Endodermal cell (in vitro differentiated cells): ENCODE measurements around the gene ARHGDIA. TPM values are rescaled to one million over a fixed set of nuclear protein-coding genes. Genes with fewer than 3 reads are reported as not detected.

ENCODE experiments used
- DNase-seq: peaks from one replicate; pipeline ENCODE4 v3.0.0-alpha.2; 2017
- H3K27ac ChIP-seq: 2 replicates; pipeline ENCODE4 v1.5.1; 2013; ENCODE audit warnings: mild to moderate bottlenecking, low read depth, low read length, moderate library complexity
- H3K27me3 ChIP-seq: 2 replicates; pipeline ENCODE4 v1.6.1; 2013; ENCODE audit warnings: mild to moderate bottlenecking, low read length, moderate library complexity; ENCODE audit not compliant: insufficient read depth, control insufficient read depth, poor library complexity, severe bottlenecking
- H3K36me3 ChIP-seq: 2 replicates; pipeline ENCODE4 v1.7.0; 2013; ENCODE audit warnings: mild to moderate bottlenecking, low read length, moderate library complexity; ENCODE audit not compliant: control insufficient read depth, insufficient read depth
- H3K4me1 ChIP-seq: one replicate; pipeline ENCODE4 v1.7.0; 2013; ENCODE audit warnings: low read length; ENCODE audit not compliant: control insufficient read depth, insufficient read depth
- H3K4me3 ChIP-seq: 2 replicates; pipeline ENCODE4 v1.5.1; 2013; ENCODE audit warnings: mild to moderate bottlenecking, low read length, moderate library complexity
- H3K9ac ChIP-seq: 2 replicates; pipeline ENCODE4 v1.6.1; 2013; ENCODE audit warnings: mild to moderate bottlenecking, low read length, moderate library complexity; ENCODE audit not compliant: poor library complexity, severe bottlenecking; ENCODE audit errors: extremely low read depth
- H3K9me3 ChIP-seq: 2 replicates; pipeline ENCODE4 v1.6.1; 2013; ENCODE audit warnings: mild to moderate bottlenecking, low read length, moderate library complexity; ENCODE audit not compliant: control insufficient read depth
- H3K27ac Mint-ChIP-seq: 2 replicates; pipeline ENCODE4 v1.8.0; 2020; ENCODE audit warnings: mixed read lengths
- H3K27me3 Mint-ChIP-seq: 2 replicates; pipeline ENCODE4 v1.8.0; 2021; ENCODE audit warnings: mild to moderate bottlenecking, mixed read lengths; ENCODE audit not compliant: insufficient read depth
- H3K36me3 Mint-ChIP-seq: 2 replicates; pipeline ENCODE4 v1.8.0; 2020; ENCODE audit warnings: low read depth, mixed read lengths
- H3K4me1 Mint-ChIP-seq: 2 replicates; pipeline ENCODE4 v1.8.0; 2020; ENCODE audit warnings: mixed read lengths
- H3K4me3 Mint-ChIP-seq: 2 replicates; pipeline ENCODE4 v1.8.0; 2020; ENCODE audit warnings: mild to moderate bottlenecking, moderate library complexity, mixed read lengths
- H3K9me3 Mint-ChIP-seq: 2 replicates; pipeline ENCODE4 v1.8.0; 2020; ENCODE audit warnings: mild to moderate bottlenecking, mixed read lengths
- WGBS, 2 experiments: methylation state at CpG; one replicate each; pipeline versions ENCODE4 v1.1.5 to v1.1.7; 2013; ENCODE audit warnings: missing lambda C conversion rate in 2 of 2, mixed read lengths in 1 of 2; ENCODE audit not compliant: insufficient coverage in 1 of 2, insufficient read length in 1 of 2; 5-methylcytosine and 5-hydroxymethylcytosine counted together
- total RNA-seq, 2 donors: library from RNA; stranded (reverse); fragmentation: NEBNext Ultra II Directional in 1 of 2; extraction: Animal tissue kit (Norgen Biotek cat#: 25700) in 1 of 2; gene quantifications; 2 replicates in 1 of 2; 3 replicates in 1 of 2; pipeline ENCODE4 v1.2.1, GENCODE V29; 2021
- TF ChIP-seq, protein P1 (sequence below): fragments of 200-600 bp; sonication (generic); conservative IDR thresholded peaks from 2 replicates; pipeline ENCODE4 v1.5.0; 2021; ENCODE audit warnings: antibody characterized with exemption, mild to moderate bottlenecking

ARHGDIA gene
- total RNA-seq, 2 donors from 2014 or later = 240 to 254 TPM

DNA sequence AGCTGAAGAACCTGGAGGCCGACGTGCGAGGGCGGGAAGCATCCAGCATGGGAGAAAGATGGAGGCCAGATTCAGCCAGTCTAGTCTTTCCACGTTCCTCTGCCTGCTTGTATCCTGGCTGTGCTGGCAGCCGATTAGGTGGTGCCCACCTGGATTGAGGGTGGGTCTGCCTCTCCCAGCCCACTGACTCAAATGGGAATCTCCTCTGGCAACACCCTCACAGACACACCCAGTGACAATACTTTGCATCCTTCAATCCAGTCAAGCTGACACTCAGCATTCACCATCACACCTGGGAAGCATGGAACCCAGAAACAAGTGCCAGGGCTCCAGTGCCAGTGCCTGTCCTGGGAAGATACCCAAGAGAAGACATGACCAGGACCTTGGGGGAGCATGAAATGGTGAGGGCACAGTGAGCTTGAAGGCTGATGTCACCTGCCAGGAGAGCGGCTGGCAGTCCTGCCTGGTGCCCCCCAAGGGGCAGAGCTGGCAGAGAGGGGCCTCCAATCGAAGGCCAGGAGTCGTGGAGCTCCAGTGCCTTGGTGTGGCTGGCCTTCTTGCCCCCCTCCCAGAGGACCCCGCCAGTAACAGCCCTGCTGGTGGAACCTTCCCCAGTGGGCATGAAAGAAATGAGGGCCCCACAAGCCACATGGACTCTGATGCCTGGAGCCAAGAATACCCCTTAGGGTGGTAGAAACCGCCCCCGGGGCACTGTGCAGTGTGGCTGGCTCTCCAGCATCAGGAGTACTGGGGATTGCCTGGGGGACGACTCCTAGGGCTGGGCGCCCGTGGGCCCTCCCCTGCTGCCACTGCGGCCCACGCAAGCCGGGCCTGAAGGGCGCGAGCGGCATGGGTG is 30.3 kb upstream of the ARHGDIA start:
- H3K9me3 ChIP-seq = no peaks in the 10 kb centered on the region
- H3K36me3 ChIP-seq = peaks cover 30% of the 10 kb centered on the region
- H3K4me1 ChIP-seq = no peaks in the 10 kb centered on the region
- Mint-ChIP-seq H3K9me3 (no peaks in the 10 kb centered on the region), H3K36me3 (peaks cover 22% of the 10 kb centered on the region), H3K27ac (no peak overlapping the region), H3K27me3 (peaks cover 11% of the 10 kb centered on the region), H3K4me1 (no peaks in the 10 kb centered on the region), H3K4me3 (peak overlapping the region; percentile 9)
- no peak for DNase-seq
- H3K27me3 ChIP-seq = peaks cover 10% of the 10 kb centered on the region
- H3K4me3 ChIP-seq = no peak overlapping the region
- 60 to 88% methylated on average over 9 to 21 of the region's 21 CpGs for WGBS, 2 experiments
- H3K9ac ChIP-seq = no peak overlapping the region
- H3K27ac ChIP-seq = no peak overlapping the region
- TF ChIP-seq, protein P1, sequence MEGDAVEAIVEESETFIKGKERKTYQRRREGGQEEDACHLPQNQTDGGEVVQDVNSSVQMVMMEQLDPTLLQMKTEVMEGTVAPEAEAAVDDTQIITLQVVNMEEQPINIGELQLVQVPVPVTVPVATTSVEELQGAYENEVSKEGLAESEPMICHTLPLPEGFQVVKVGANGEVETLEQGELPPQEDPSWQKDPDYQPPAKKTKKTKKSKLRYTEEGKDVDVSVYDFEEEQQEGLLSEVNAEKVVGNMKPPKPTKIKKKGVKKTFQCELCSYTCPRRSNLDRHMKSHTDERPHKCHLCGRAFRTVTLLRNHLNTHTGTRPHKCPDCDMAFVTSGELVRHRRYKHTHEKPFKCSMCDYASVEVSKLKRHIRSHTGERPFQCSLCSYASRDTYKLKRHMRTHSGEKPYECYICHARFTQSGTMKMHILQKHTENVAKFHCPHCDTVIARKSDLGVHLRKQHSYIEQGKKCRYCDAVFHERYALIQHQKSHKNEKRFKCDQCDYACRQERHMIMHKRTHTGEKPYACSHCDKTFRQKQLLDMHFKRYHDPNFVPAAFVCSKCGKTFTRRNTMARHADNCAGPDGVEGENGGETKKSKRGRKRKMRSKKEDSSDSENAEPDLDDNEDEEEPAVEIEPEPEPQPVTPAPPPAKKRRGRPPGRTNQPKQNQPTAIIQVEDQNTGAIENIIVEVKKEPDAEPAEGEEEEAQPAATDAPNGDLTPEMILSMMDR = no peak

DNA sequence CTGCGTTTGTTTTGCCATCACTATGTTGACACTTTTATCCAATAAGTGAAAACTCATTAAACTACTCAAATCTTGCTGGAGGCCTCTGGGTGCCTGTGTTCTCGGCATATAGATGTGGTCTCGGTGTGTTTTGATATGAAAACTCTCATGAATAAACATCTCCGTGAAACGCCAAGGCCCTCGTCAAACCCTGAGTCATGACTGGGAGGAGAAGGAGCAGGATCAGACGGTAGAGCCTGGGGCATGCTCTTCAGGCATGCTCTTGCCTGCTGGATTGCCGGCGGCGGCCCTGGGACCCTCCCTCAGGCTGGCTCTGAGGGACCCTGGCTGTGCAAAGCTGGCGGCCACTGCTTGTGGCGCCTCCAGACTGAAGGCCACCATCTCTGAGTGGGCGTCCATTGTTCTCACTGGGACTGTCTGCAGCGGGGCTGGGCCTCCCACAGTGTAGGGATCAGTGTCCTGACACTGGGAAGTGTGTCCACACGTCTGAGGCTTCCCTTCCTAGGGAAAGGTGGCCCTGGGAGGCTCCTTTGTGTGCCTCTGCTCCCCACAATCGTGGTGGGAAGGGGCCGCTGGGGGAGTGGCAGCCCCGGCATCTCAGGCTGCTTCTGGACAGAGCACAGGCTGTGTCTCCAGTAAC is 29.2 kb upstream of the ARHGDIA start:
- Histone ChIP-seq H3K27ac (no peak overlapping the region), H3K27me3 (peaks cover 10% of the 10 kb centered on the region), H3K9me3 (no peaks in the 10 kb centered on the region), H3K4me3 (no peak overlapping the region), H3K9ac (no peak overlapping the region), H3K36me3 (peaks cover 29% of the 10 kb centered on the region), H3K4me1 (no peaks in the 10 kb centered on the region)
- DNase-seq = no peak
- TF ChIP-seq, protein P1 = no peak
- no peak overlapping the region for H3K27ac Mint-ChIP-seq
- H3K36me3 Mint-ChIP-seq = peaks cover 27% of the 10 kb centered on the region
- 89 to 92% methylated on average over 18 of the region's 18 CpGs for WGBS, 2 experiments
- H3K4me3 Mint-ChIP-seq = no peak overlapping the region
- no peaks in the 10 kb centered on the region for H3K9me3 Mint-ChIP-seq
- no peaks in the 10 kb centered on the region for H3K4me1 Mint-ChIP-seq
- H3K27me3 Mint-ChIP-seq = peaks cover 11% of the 10 kb centered on the region

DNA sequence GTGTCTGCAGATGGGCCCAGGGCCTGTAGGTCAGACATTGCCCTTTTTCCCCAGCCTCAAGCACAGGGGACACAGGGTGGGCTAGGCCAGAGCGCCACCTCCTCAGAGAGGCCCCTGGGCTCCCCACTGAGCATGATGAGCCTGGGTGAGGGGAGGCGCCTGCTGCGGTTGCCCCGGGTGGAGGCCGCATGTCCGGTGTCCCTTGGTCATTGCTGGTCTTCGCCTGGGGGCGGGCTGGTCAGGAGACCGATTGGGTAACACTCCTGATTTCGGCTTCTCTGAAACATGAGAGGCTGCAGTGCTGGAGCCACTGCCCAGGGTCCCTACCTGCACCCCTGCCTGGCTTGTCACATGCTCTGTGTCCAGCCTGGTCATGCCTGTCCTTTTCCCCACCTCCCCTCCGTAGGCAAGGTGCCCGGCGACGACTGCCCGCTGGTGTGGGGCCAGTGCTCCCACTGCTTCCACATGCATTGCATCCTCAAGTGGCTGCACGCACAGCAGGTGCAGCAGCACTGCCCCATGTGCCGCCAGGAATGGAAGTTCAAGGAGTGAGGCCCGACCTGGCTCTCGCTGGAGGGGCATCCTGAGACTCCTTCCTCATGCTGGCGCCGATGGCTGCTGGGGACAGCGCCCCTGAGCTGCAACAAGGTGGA is 28.5 kb upstream of the ARHGDIA start:
- Histone ChIP-seq H3K27ac (no peak overlapping the region), H3K4me1 (no peaks in the 10 kb centered on the region), H3K27me3 (peaks cover 10% of the 10 kb centered on the region), H3K36me3 (peaks cover 32% of the 10 kb centered on the region), H3K9me3 (no peaks in the 10 kb centered on the region), H3K4me3 (no peak overlapping the region), H3K9ac (no peak overlapping the region)
- Mint-ChIP-seq H3K36me3 (peaks cover 31% of the 10 kb centered on the region), H3K27me3 (peaks cover 11% of the 10 kb centered on the region), H3K9me3 (no peaks in the 10 kb centered on the region), H3K4me1 (no peaks in the 10 kb centered on the region), H3K4me3 (no peak overlapping the region), H3K27ac (no peak overlapping the region)
- 95 to 97% methylated on average over 17 to 22 of the region's 22 CpGs for WGBS, 2 experiments
- no peak for DNase-seq
- TF ChIP-seq, protein P1 = no peak
